GM18505 (cell line): Measurements from ENCODE around the gene UBE2E2.

Experiments used
- ATAC-seq: cut with Tn5 transposase; IDR thresholded peaks from one replicate; pipeline ENCODE4 v1.9.1; 2021; ENCODE audit not compliant: unreplicated experiment
- POLR2A ChIP-seq: IDR thresholded peaks from 4 replicates; pipeline ENCODE4 v1.6.1; 2011; ENCODE audit warnings: borderline replicate concordance; ENCODE audit not compliant: insufficient read depth, insufficient read length; ENCODE audit errors: extremely low read depth

Gene UBE2E2

GRCh38 chr3:23356923-23357322 lies 153.8 kb downstream of the UBE2E2 start:
- no peak for TF ChIP-seq POLR2A
- no peak for ATAC-seq

DNA sequence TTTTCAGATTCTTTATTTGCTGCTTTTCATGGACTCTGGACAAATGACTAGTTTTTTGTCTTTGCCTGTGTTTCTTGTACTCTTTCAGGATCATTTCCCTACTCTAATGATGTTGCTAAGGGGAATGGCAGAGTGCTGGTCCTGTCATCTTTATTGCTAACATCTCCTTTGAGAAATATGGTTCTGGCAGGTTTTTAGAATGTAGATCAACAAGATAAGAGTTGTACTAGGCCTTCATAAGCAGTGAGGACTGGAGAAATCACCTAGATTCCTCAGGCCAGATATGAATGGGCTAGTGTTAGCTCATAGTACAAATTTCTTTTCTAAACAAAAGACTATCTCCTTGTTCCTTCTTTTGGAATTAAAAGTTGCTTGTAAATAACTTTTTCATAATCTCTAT lies 156.0 kb downstream of the UBE2E2 start:
- ATAC-seq, result no peak
- no peak for TF ChIP-seq POLR2A

DNA sequence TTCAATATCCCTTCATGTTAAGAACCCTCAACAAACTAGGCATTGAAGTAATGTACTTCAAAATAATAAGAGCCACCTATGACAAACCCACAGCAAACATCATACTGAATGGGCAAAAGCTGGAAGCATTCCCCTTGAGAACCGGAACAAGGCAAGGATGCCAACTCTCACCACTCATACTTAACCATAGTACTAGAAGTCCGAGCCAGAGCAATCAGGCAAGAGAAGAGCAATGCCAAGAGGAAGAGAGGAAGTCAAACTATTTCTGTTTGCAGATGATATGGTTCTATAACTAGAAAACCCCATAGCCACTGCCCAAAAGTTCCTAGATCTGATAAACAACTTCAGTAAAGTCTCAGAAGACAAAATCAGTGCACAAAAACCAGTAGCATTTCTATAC lies 161.9 kb downstream of the UBE2E2 start:
- TF ChIP-seq POLR2A, result no peak
- no peak for ATAC-seq

DNA sequence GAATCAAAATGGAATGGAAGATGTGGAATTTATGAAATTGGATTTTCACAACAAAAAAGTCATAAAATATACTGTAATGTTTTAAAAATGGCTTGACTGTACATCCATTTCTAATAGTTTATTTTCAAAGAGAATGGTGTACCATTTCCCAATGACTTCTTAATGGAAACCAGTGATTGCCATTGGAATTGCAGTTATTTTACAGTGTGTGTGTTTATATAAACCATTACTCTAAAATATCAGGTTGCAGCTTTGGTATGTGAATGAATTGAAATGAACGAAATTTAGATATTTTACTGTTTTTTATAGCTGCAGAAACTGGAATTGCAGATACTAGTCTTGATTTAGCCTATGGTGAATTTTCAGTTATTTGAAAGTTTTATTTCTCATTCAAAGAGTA lies 165.6 kb downstream of the UBE2E2 start:
- TF ChIP-seq POLR2A, result no peak
- ATAC-seq, result no peak

GRCh38 chr3:23372285-23372684 lies 169.2 kb downstream of the UBE2E2 start:
- no peak for ATAC-seq
- TF ChIP-seq POLR2A, result no peak

DNA sequence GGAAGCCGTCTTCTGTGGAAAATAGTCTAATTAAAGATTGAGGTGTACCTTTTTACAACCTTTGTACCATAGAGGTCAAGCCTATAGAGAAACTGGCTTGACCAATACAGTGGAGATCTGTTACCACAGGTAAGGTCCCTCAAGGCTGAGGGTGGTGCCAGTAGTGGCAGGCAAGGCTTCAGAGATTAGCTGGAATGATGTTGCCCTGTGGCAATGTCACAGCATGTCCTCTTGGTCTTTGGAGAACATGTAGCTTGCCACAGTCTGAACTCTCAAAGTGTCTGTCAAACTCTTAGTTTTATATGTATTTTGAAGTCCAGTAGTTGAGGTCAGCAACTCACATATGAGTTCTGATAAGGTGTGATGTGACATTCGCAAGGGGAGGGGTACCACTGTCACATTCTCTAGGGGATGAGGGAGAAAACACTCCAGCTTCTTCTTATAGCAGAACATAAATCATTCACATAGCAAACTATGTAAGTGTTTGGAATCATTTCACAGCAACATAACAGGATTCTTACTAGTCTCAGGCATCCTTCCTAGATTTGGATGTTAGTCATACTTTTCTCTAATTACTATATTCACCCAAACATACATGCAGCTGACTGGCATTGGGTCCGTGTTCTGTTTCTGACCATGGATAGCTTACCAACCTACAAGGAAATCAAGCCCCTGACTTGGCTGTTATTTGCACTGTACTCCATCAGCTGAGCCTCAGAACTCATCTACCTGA lies 173.6 kb downstream of the UBE2E2 start:
- no peak for ATAC-seq
- no peak for TF ChIP-seq POLR2A

GRCh38 chr3:23377928-23378672 lies 175.0 kb downstream of the UBE2E2 start:
- ATAC-seq, result no peak
- no peak for TF ChIP-seq POLR2A

DNA sequence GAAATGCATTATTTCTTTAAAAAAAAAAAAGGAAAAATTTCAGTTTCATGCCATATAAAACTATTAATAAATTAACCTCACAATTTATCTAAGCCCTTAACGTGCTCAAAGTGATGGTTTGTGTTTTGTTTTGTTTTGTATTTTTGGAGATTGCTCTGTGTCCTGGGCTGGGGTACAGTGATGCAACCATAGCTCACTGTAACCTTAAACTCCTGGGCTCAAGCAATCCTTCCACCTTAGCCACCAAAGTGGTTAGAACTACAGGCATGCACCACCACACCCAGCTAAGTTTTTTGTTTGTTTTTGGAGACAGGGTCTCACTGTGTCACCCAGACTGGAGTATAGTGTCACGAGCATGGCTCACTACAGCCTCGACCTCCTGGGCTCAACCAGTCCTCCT lies 180.7 kb downstream of the UBE2E2 start:
- TF ChIP-seq POLR2A, result no peak
- ATAC-seq, result no peak

DNA sequence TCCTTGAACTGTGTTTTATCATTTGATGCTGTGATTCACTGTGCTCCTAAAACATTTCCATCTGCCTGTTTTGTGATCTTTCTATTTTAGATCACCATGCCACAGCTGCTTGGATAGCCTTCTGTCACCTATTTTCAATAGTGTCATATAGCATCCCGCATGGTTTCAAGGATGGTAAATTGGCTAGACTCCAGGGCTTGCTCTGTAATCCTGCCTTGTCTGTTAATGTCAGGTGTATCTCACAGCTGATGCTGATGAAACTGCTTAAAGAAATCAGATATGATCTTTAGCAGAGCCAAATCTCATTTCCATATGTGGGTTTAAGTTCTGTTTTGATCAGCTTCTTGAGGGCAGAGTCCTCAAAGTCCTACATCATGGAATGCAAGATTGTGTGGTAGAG lies 182.2 kb downstream of the UBE2E2 start:
- no peak for ATAC-seq
- TF ChIP-seq POLR2A, result no peak

- TF ChIP-seq POLR2A, result no peak
- ATAC-seq, result no peak
Measured at GRCh38 chr3:23387286-23387918, 184.3 kb downstream of the UBE2E2 start.

- ATAC-seq, result no peak
- no peak for TF ChIP-seq POLR2A
Measured at GRCh38 chr3:23389089-23389488, 186.0 kb downstream of the UBE2E2 start.

GRCh38 chr3:23389686-23390085 lies 186.6 kb downstream of the UBE2E2 start:
- peak; percentile 54 for ATAC-seq

GRCh38 chr3:23390446-23390845 lies 187.3 kb downstream of the UBE2E2 start:
- no peak for ATAC-seq
- TF ChIP-seq POLR2A, result no peak

More at GRCh38 chr3:23389686-23390085, 186.6 kb downstream of the UBE2E2 start:
- TF ChIP-seq POLR2A, result no peak
